HepG2 (cell line): ENCODE measurements around the gene MMRN2. TPM values are rescaled to one million over a fixed set of nuclear protein-coding genes. Genes with fewer than 3 reads are reported as not detected.

ENCODE experiments used
- ATAC-seq: fragments of 200-7000 bp; cut with Tn5 transposase; 3 replicates; pipeline ENCODE4 v1.9.1; 2020; ENCODE audit warnings: mild to moderate bottlenecking, moderate library complexity
- BruUV-seq: library from RNA; stranded (reverse); fragments of 400-500 nt; replicated peaks from 2 replicates; lab custom pipeline; 2021; lab: Mats Ljungman, UMichigan
- CTCF ChIA-PET: fragments of 300-600 bp; formaldehyde crosslinking; extraction: SDS; loops from one replicate; lab custom pipeline; 2021; ENCODE audit warnings: low total read pairs, inconsistent platforms, low intra/inter-chr PET ratio; lab: Yijun Ruan, JAX
- POLR2A ChIA-PET: fragments of 350-600 bp; sonication (Branson Sonifier 250); formaldehyde crosslinking; loops from one replicate; lab custom pipeline; 2020; ENCODE audit warnings: antibody characterized with exemption, inconsistent platforms; lab: Yijun Ruan, JAX
- DNase-seq: peaks from one replicate; pipeline ENCODE4 v3.0.0-alpha.2; 2015; ENCODE audit warnings: low spot score
- FAIRE-seq: peaks from 3 replicates; lab custom pipeline; 2011; peaks lifted over from hg19 to GRCh38; lab: Jason Lieb, UNC
- H2AFZ ChIP-seq: one replicate; pipeline ENCODE4 v1.6.1; 2011; ENCODE audit warnings: low read length, inconsistent platforms
- H3K27ac ChIP-seq: fragments of 300-600 bp; 3 replicates; pipeline ENCODE4 v1.8.0; 2011; ENCODE audit warnings: mixed run types, mild to moderate bottlenecking, mixed read lengths, low read length, inconsistent platforms; ENCODE audit not compliant: insufficient read depth; ENCODE audit errors: extremely low read length
- H3K27me3 ChIP-seq, 2 experiments: fragments of 200-600 bp in 1 of 2; 2 replicates in 1 of 2; 3 replicates in 1 of 2; pipeline versions ENCODE4 v1.6.0 to v1.8.0; 2011; ENCODE audit warnings: low read length in 2 of 2, mild to moderate bottlenecking in 2 of 2, moderate library complexity in 2 of 2, inconsistent platforms in 1 of 2; ENCODE audit not compliant: insufficient read depth in 2 of 2, control insufficient read depth in 1 of 2
- H3K36me3 ChIP-seq, 2 experiments: fragments of 200-600 bp in 1 of 2; replicated peaks in 1 of 2; 2 replicates in 1 of 2; 3 replicates in 1 of 2; pipeline versions ENCODE4 v1.5.1 to v1.8.0; 2011; ENCODE audit warnings: low read length in 2 of 2, inconsistent platforms in 1 of 2; ENCODE audit not compliant: insufficient read depth in 2 of 2, control insufficient read depth in 1 of 2
- H3K4me1 ChIP-seq: 2 replicates; pipeline ENCODE4 v1.5.1; 2012; ENCODE audit warnings: low read length, inconsistent platforms; ENCODE audit not compliant: insufficient read depth
- H3K4me2 ChIP-seq: 2 replicates; pipeline ENCODE4 v1.6.0; 2011; ENCODE audit warnings: low read depth, low read length, inconsistent platforms
- H3K4me3 ChIP-seq, 3 experiments: fragments of 200-600 bp in 1 of 3; sonication (generic), shearing (Covaris generic) in 1 of 3; replicated peaks in 1 of 3; 2 replicates each; pipeline ENCODE4 v1.5.1; 2011 to 2016; ENCODE audit warnings: low read length in 3 of 3, inconsistent platforms in 2 of 3, low read depth in 2 of 3, mild to moderate bottlenecking in 2 of 3, control low read depth in 1 of 3, mixed read lengths in 1 of 3; ENCODE audit not compliant: insufficient read depth in 1 of 3
- H3K79me2 ChIP-seq: one replicate; pipeline ENCODE4 v1.6.1; 2011; ENCODE audit warnings: low read length, inconsistent platforms; ENCODE audit not compliant: insufficient read depth
- H3K9ac ChIP-seq: 2 replicates; pipeline ENCODE4 v1.6.0; 2011; ENCODE audit warnings: mild to moderate bottlenecking, low read depth, low read length, inconsistent platforms; ENCODE audit not compliant: insufficient read depth
- H3K9me3 ChIP-seq: 2 replicates; pipeline ENCODE4 v1.5.1; 2012; ENCODE audit warnings: mild to moderate bottlenecking, low read length
- H4K20me1 ChIP-seq: 2 replicates; pipeline ENCODE4 v1.6.0; 2011; ENCODE audit warnings: inconsistent platforms, mild to moderate bottlenecking, low read length, moderate library complexity; ENCODE audit not compliant: insufficient read depth
- GABPA ChIP-seq, 2 experiments: IDR thresholded peaks; 2 replicates each; pipeline ENCODE4 v1.6.1; 2011 to 2016; ENCODE audit warnings: low read depth in 2 of 2, low read length in 1 of 2, missing biosample characterization in 1 of 2, missing genetic modification characterization in 1 of 2
- GPN1 ChIP-seq: sonication (generic); formaldehyde crosslinking; IDR thresholded peaks from 2 replicates; pipeline ENCODE4 v1.5.1; 2020; ENCODE audit warnings: missing genetic modification reagents, borderline replicate concordance
- MXD1 ChIP-seq: sonication (generic); formaldehyde crosslinking; IDR thresholded peaks from 2 replicates; pipeline ENCODE4 v1.4.0; 2020; ENCODE audit warnings: mild to moderate bottlenecking, missing genetic modification reagents
- MYC ChIP-seq: sonication (generic); formaldehyde crosslinking; IDR thresholded peaks from 2 replicates; pipeline ENCODE4 v1.9.0; 2021; ENCODE audit warnings: missing genetic modification reagents, borderline replicate concordance
- RBM39 ChIP-seq: fragments of 200-400 bp; formaldehyde crosslinking; IDR thresholded peaks from one replicate; pipeline ENCODE4 v1.6.1; 2018; ENCODE audit warnings: antibody characterized with exemption, mild to moderate bottlenecking, low read depth, low read length; ENCODE audit not compliant: poor library complexity, severe bottlenecking
- ZNF598 ChIP-seq: sonication (generic); formaldehyde crosslinking; IDR thresholded peaks from 2 replicates; pipeline ENCODE4 v1.5.1; 2020; ENCODE audit warnings: mild to moderate bottlenecking, missing genetic modification reagents, borderline replicate concordance
- ZNF687 ChIP-seq: sonication (generic); formaldehyde crosslinking; IDR thresholded peaks from 2 replicates; pipeline ENCODE4 v1.5.1; 2020; ENCODE audit warnings: mild to moderate bottlenecking, missing genetic modification reagents, moderate library complexity
- WGBS: methylation state at CpG from one replicate; pipeline ENCODE4 v1.1.6; 2017; ENCODE audit warnings: low lambda C conversion rate; 5-methylcytosine and 5-hydroxymethylcytosine counted together
- in situ Hi-C: cut with HindIII; loops from 2 replicates; pipeline ENCODE4 v1.10.0; 2017; ENCODE audit warnings: low pct_unique_long_range_greater_than_20kb; ENCODE audit not compliant: extremely low pct_ligation_motif_present
- intact Hi-C: fragments of 100-400 bp; cut with micrococcal nuclease; formaldehyde crosslinking; loops from one replicate; pipeline ENCODE4 v1.10.0; 2022; ENCODE audit not compliant: unreplicated experiment
- polyA plus RNA-seq, 8 experiments: library from polyadenylated mRNA; depleted of rRNA in 3 of 8; stranded (reverse) in 7 of 8; unstranded in 1 of 8; fragments of >200 nt; fragmentation: Illumina TruSeq in 4 of 8; extraction: Trizol in 4 of 8; gene quantifications; 2 replicates each; pipeline versions ENCODE4 v1.2.1 to v1.2.3, GENCODE V29; 2011 to 2016; ENCODE audit warnings: low read depth in 4 of 8, missing spikeins in 1 of 8, mixed read lengths in 1 of 8; ENCODE audit not compliant: insufficient read depth in 1 of 8
- total RNA-seq, 5 experiments: library from RNA; depleted of rRNA; stranded (reverse); fragments of >200 nt; fragmentation: Illumina TruSeq; extraction: Trizol; gene quantifications; 2 replicates each; pipeline ENCODE4 v1.2.3, GENCODE V29; 2016; ENCODE audit warnings: low read depth in 1 of 5

MMRN2 gene
- total and polyA plus RNA-seq, 2 of the 13 experiments (the other 11 are each of a cell fraction or from before 2014, with no cell fraction given): 0.04 TPM; not detected in 1

GRCh38 chr10:86960003-86960862, 2.8 kb upstream of the MMRN2 start (continued):
- TF ChIP-seq GABPA (IDR thresholded peaks at IDR 0.05; ENCODE audit: low read depth, low read length) (no peak), GABPA (CRISPR knock-in tag; IDR thresholded peaks at IDR 0.05; ENCODE audit: low read depth) (no peak), ZNF687 (CRISPR knock-in tag) (peak; percentile 55; the same call in 1 of the 2 replicates), MXD1 (0 out of 2 replicates have a peak, but pooled peaks have one; percentile 29), MYC (CRISPR knock-in tag) (peak; percentile 65), GPN1 (CRISPR knock-in tag) (no peak)

- H3K36me3 ChIP-seq: no peaks in the 10 kb centered on the region
- DNase-seq: no peak
- intact Hi-C loops: loop anchor here (1.0 kb wide), 1 partner anchor 14 kb away; no protein-coding TSS in a partner anchor
- H4K20me1 ChIP-seq: no peaks in the 10 kb centered on the region
- no peak for TF ChIP-seq ZNF598 (CRISPR knock-in tag)
- peak; percentile 10 for TF ChIP-seq RBM39
- peak overlapping the region in 2 of 3 experiments; percentile 15 to 66; a peak in 2 of 6 replicates for H3K4me3 ChIP-seq
- FAIRE-seq: no peak
- BruUV-seq: no TSS peak
- H3K9me3 ChIP-seq: no peaks in the 10 kb centered on the region
- WGBS: 0% methylated on average over 1 of the region's 2 CpGs
- peaks cover 49% of the 10 kb centered on the region for H3K4me1 ChIP-seq
- ChIA-PET POLR2A (interaction anchor here (0.9 kb wide), 1 partner anchor 204 kb away, joined by 3 read pairs; the partner anchor contains the start of gene BMPR1A), CTCF (interaction anchor here (1.4 to 1.8 kb wide), 2 partner anchors 20 to 271 kb away, joined by 4 to 20 read pairs; no protein-coding TSS in a partner anchor)
- peaks cover 11 to 73% of the 10 kb centered on the region in 2 experiments for H3K27me3 ChIP-seq
- H3K27ac ChIP-seq: no peak overlapping the region
- H2AFZ ChIP-seq: no peak overlapping the region
- H3K79me2 ChIP-seq: no peaks in the 10 kb centered on the region
- peak overlapping the region; percentile 73 for H3K4me2 ChIP-seq
- no peak for ATAC-seq
- in situ Hi-C loops: no loop called here
- H3K9ac ChIP-seq: no peak overlapping the region
Observed at GRCh38 chr10:86959737-86960002, 2.3 kb upstream of the MMRN2 start.
